ENCODE data around the gene UBA52.

DNA sequence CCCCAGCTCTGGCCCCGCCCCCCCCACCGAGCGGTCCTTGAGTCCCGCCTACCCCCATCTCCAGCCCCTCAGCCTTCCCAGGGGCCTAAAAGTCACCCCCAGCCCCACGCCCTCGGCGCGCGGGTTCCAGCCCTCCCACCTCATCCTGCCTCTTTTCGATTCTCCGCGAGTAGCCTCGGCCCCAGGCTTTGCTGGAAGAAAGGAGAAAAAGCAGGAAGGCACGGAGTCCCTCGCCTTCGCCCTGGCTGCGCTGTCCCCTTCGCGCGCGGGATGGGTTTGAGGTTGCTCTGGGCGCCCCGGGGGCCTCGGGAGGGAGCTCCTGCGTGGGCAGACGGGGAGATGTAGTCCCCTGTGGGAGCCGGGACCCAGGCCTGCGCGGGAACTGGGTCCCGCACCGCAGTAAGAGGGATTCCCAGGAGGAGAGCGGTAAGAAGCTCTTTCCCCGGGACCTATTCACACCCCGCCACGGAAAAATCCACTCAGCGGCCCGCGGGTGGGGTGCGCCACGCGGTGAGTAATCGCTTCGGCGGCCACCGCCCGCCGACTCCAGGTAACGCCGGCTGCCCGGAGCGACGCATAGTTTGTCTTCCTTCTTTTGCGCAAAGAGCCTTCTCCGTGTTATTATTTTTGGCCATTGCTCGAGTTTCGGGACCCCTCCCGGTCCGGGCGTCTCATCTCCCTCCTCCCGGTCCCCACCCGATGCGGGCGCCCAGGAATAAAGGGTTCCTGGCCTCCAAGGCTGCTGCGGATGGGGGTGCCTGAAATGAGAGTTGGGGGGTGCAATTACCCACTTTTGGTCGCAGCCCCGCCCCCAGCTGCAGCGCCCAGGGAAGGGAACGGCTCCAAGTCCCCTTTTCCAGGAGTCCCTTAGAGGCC lies 35.8 kb downstream of the UBA52 start:
- TF ChIP-seq SP1 (IDR thresholded peaks at IDR 0.05) (no peak), ELF4 (IDR thresholded peaks at IDR 0.05) (no peak), FOXM1 (IDR thresholded peaks at IDR 0.05; ENCODE audit: borderline replicate concordance) (no peak), LEF1 (IDR thresholded peaks at IDR 0.05; ENCODE audit: borderline replicate concordance) (no peak), ARNT (IDR thresholded peaks at IDR 0.05) (no peak), SUZ12 (IDR thresholded peaks at IDR 0.05) (no peak), TARDBP (IDR thresholded peaks at IDR 0.05) (no peak), FOXK2 (IDR thresholded peaks at IDR 0.05) (no peak), HDGF (IDR thresholded peaks at IDR 0.05; ENCODE audit: borderline replicate concordance) (no peak), FOXA1 (IDR thresholded peaks at IDR 0.05) (no peak), BHLHE40 (IDR thresholded peaks at IDR 0.05; ENCODE audit: borderline replicate concordance) (no peak)
- TF ChIP-seq, protein P1, sequence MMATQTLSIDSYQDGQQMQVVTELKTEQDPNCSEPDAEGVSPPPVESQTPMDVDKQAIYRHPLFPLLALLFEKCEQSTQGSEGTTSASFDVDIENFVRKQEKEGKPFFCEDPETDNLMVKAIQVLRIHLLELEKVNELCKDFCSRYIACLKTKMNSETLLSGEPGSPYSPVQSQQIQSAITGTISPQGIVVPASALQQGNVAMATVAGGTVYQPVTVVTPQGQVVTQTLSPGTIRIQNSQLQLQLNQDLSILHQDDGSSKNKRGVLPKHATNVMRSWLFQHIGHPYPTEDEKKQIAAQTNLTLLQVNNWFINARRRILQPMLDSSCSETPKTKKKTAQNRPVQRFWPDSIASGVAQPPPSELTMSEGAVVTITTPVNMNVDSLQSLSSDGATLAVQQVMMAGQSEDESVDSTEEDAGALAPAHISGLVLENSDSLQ (IDR thresholded peaks at IDR 0.05), result no peak

Data from HEK293T (cell line).